ENCODE results near the gene CCIN. TPM values are rescaled to one million over a fixed set of nuclear protein-coding genes. Genes with fewer than 3 reads are reported as not detected.

The CCIN gene
- total RNA-seq, 1 experiment from 2014 or later = 0.13 TPM

GRCh38 chr9:36217256-36217968 is 48.2 kb downstream of the CCIN start:
- no TSS peak for BruUV-seq (replicated peaks)
- in situ Hi-C loops (cut with HindIII; ENCODE audit: low pct_unique_long_range_greater_than_20kb, low sequenced_read_pairs) (no loop called here), intact Hi-C loops (cut with micrococcal nuclease; ENCODE audit: unreplicated experiment) (no loop called here)
- no peaks in the 10 kb centered on the region for H3K9me3 ChIP-seq (ENCODE audit: control insufficient read depth, insufficient read depth, low read depth, low read length)
- DNase-seq (ENCODE audit: low read depth, low spot score) (no peak), ATAC-seq (0 out of 2 replicates have a peak, but pooled peaks have one; percentile 20)
- POLR2A ChIA-PET = no interaction called here
- TF ChIP-seq SIN3A (IDR thresholded peaks at IDR 0.05; ENCODE audit: borderline replicate concordance, insufficient read depth, low read depth, low read length) = no peak
- TF ChIP-seq TCF7L2 (IDR thresholded peaks at IDR 0.05; ENCODE audit: low read depth, low read length) = no peak
- TF ChIP-seq POLR2AphosphoS5 (IDR thresholded peaks at IDR 0.05; ENCODE audit: low read depth, low read length) = no peak
- TF ChIP-seq REST (IDR thresholded peaks at IDR 0.05; ENCODE audit: insufficient read depth in 1 of 2, low read depth in 2 of 2, low read length in 1 of 2) = no peak
- TF ChIP-seq, protein P1, sequence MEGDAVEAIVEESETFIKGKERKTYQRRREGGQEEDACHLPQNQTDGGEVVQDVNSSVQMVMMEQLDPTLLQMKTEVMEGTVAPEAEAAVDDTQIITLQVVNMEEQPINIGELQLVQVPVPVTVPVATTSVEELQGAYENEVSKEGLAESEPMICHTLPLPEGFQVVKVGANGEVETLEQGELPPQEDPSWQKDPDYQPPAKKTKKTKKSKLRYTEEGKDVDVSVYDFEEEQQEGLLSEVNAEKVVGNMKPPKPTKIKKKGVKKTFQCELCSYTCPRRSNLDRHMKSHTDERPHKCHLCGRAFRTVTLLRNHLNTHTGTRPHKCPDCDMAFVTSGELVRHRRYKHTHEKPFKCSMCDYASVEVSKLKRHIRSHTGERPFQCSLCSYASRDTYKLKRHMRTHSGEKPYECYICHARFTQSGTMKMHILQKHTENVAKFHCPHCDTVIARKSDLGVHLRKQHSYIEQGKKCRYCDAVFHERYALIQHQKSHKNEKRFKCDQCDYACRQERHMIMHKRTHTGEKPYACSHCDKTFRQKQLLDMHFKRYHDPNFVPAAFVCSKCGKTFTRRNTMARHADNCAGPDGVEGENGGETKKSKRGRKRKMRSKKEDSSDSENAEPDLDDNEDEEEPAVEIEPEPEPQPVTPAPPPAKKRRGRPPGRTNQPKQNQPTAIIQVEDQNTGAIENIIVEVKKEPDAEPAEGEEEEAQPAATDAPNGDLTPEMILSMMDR (IDR thresholded peaks at IDR 0.05) = no peak
- H3K36me3 ChIP-seq (ENCODE audit: control insufficient read depth, insufficient read depth, low read length) = peaks cover 54% of the 10 kb centered on the region
- H3K4me3 ChIP-seq (ENCODE audit: low read depth in 2 of 2, low read length in 2 of 2) = no peak overlapping the region
- H3K4me1 ChIP-seq (ENCODE audit: control insufficient read depth, insufficient read depth, low read length) = peaks cover 6% of the 10 kb centered on the region; the same call in 1 of the 2 replicates
- no peak overlapping the region for H3K27ac ChIP-seq (ENCODE audit: low read length)
- CTCF ChIA-PET = interaction anchor here (0.6 kb wide), 1 partner anchor 33 kb away, joined by 7 read pairs; no protein-coding TSS in a partner anchor
- H3K27me3 ChIP-seq (ENCODE audit: control insufficient read depth, insufficient read depth, low read length) = no peaks in the 10 kb centered on the region

GRCh38 chr9:36218011-36218410 is 48.8 kb downstream of the CCIN start:
- ATAC-seq (0 out of 2 replicates have a peak, but pooled peaks have one; percentile 24), DNase-seq (ENCODE audit: low read depth, low spot score) (no peak)
- intact Hi-C loops (cut with micrococcal nuclease; ENCODE audit: unreplicated experiment) = no loop called here
- Histone ChIP-seq H3K4me3 (ENCODE audit: low read depth in 2 of 2, low read length in 2 of 2) (no peak overlapping the region), H3K4me1 (ENCODE audit: control insufficient read depth, insufficient read depth, low read length) (peaks cover 2% of the 10 kb centered on the region; the same call in 1 of the 2 replicates), H3K36me3 (ENCODE audit: control insufficient read depth, insufficient read depth, low read length) (peaks cover 54% of the 10 kb centered on the region), H3K27ac (ENCODE audit: low read length) (no peak overlapping the region), H3K27me3 (ENCODE audit: control insufficient read depth, insufficient read depth, low read length) (no peaks in the 10 kb centered on the region), H3K9me3 (ENCODE audit: control insufficient read depth, insufficient read depth, low read depth, low read length) (no peaks in the 10 kb centered on the region)
- CTCF ChIA-PET = interaction anchor here (0.6 kb wide), 1 partner anchor 32 kb away, joined by 7 read pairs; no protein-coding TSS in a partner anchor
- POLR2A ChIA-PET = no interaction called here
- no TSS peak for BruUV-seq (replicated peaks)
- in situ Hi-C loops (cut with HindIII; ENCODE audit: low pct_unique_long_range_greater_than_20kb, low sequenced_read_pairs) = no loop called here
- TF ChIP-seq REST (IDR thresholded peaks at IDR 0.05; ENCODE audit: insufficient read depth in 1 of 2, low read depth in 2 of 2, low read length in 1 of 2) = no peak
- TF ChIP-seq SIN3A (IDR thresholded peaks at IDR 0.05; ENCODE audit: borderline replicate concordance, insufficient read depth, low read depth, low read length) = no peak
- TF ChIP-seq, protein P1 (IDR thresholded peaks at IDR 0.05) = no peak
- no peak for TF ChIP-seq POLR2AphosphoS5 (IDR thresholded peaks at IDR 0.05; ENCODE audit: low read depth, low read length)
- TF ChIP-seq TCF7L2 (IDR thresholded peaks at IDR 0.05; ENCODE audit: low read depth, low read length) = no peak

Data from Panc1 (cell line).